C4-2B (cell line): ENCODE measurements around the gene SLC66A1.

Experiments
- CTCF ChIP-seq: fragments of 450-650 bp; conservative IDR thresholded peaks from 2 replicates; pipeline ENCODE4 v1.5.1; 2017; ENCODE audit warnings: mild to moderate bottlenecking
- ZFX ChIP-seq: fragments of 450-650 bp; IDR thresholded peaks from 2 replicates; pipeline ENCODE4 v1.6.1; 2017

GRCh38 chr1:19345391-19345790 is 33.3 kb downstream of the SLC66A1 start:
- no peak for TF ChIP-seq CTCF
- no peak for TF ChIP-seq ZFX
